Neuronal stem cell (in vitro differentiated cells): Measurements from ENCODE around the gene ZNF385C.
"Not testable (repeated sequence)": the region's sequence is repeated elsewhere in the genome, so short reads cannot be mapped to it uniquely, and the experiment has no call there.

Source experiments
- DNase-seq: peaks from one replicate; pipeline ENCODE4 v3.0.0-alpha.2; 2013; ENCODE audit warnings: low spot score
- H2AFZ ChIP-seq: one replicate; pipeline ENCODE4 v1.6.1; 2013; ENCODE audit warnings: mild to moderate bottlenecking, low read length, inconsistent platforms
- H2AK5ac ChIP-seq: 2 replicates; pipeline ENCODE4 v1.6.1; 2013; ENCODE audit warnings: low read depth, mild to moderate bottlenecking, inconsistent platforms, low read length, moderate library complexity, mixed read lengths
- H2BK120ac ChIP-seq: 2 replicates; pipeline ENCODE4 v1.6.1; 2013; ENCODE audit warnings: low read depth, mild to moderate bottlenecking, inconsistent platforms, low read length, moderate library complexity, mixed read lengths
- H2BK12ac ChIP-seq: one replicate; pipeline ENCODE4 v1.6.1; 2013; ENCODE audit warnings: low read length, inconsistent platforms
- H2BK15ac ChIP-seq: 2 replicates; pipeline ENCODE4 v1.6.1; 2013; ENCODE audit warnings: mild to moderate bottlenecking, low read length, inconsistent platforms, mixed read lengths
- H2BK5ac ChIP-seq: one replicate; pipeline ENCODE4 v1.6.1; 2013; ENCODE audit warnings: inconsistent platforms, mild to moderate bottlenecking, low read length, moderate library complexity
- H3K14ac ChIP-seq: one replicate; pipeline ENCODE4 v1.6.1; 2013; ENCODE audit warnings: low read length, inconsistent platforms
- H3K18ac ChIP-seq: 2 replicates; pipeline ENCODE4 v1.6.1; 2013; ENCODE audit warnings: low read length, inconsistent platforms
- H3K23ac ChIP-seq: 2 replicates; pipeline ENCODE4 v1.6.1; 2013; ENCODE audit warnings: low read depth, mild to moderate bottlenecking, mixed read lengths, low read length, inconsistent platforms; ENCODE audit not compliant: poor library complexity
- H3K27ac ChIP-seq: replicated peaks from 3 replicates; pipeline ENCODE4 v1.5.1; 2013; ENCODE audit warnings: low read length, inconsistent platforms
- H3K27me3 ChIP-seq, 3 experiments: 2 replicates each; pipeline ENCODE4 v1.6.1; 2013; ENCODE audit warnings: low read length in 3 of 3, mild to moderate bottlenecking in 2 of 3, inconsistent platforms in 1 of 3, low read depth in 1 of 3, mixed read lengths in 1 of 3, moderate library complexity in 1 of 3; ENCODE audit not compliant: control insufficient read depth in 3 of 3, insufficient read depth in 3 of 3
- H3K36me3 ChIP-seq, 2 donors: replicated peaks in 1 of 2; 2 replicates each; pipeline ENCODE4 v1.6.1; 2013; ENCODE audit warnings: low read length in 2 of 2; ENCODE audit not compliant: control insufficient read depth in 2 of 2, insufficient read depth in 2 of 2
- H3K4ac ChIP-seq: 2 replicates; pipeline ENCODE4 v1.6.1; 2013; ENCODE audit warnings: inconsistent platforms, mild to moderate bottlenecking, low read length, moderate library complexity
- H3K4me1 ChIP-seq, 2 donors: 1 replicate in 1 of 2; 2 replicates in 1 of 2; pipeline ENCODE4 v1.6.1; 2013; ENCODE audit warnings: low read length in 2 of 2, low read depth in 1 of 2; ENCODE audit not compliant: control insufficient read depth in 2 of 2, insufficient read depth in 1 of 2
- H3K4me2 ChIP-seq: one replicate; pipeline ENCODE4 v1.6.1; 2013; ENCODE audit warnings: mild to moderate bottlenecking, low read length, inconsistent platforms; ENCODE audit not compliant: insufficient read depth, poor library complexity, severe bottlenecking
- H3K4me3 ChIP-seq, 2 donors: 2 replicates each; pipeline ENCODE4 v1.5.1; 2013; ENCODE audit warnings: low read length in 2 of 2, mild to moderate bottlenecking in 2 of 2, inconsistent platforms in 1 of 2, moderate library complexity in 1 of 2
- H3K79me1 ChIP-seq: one replicate; pipeline ENCODE4 v1.6.1; 2013; ENCODE audit warnings: low read depth, mild to moderate bottlenecking, inconsistent platforms, low read length, moderate library complexity
- H3K9ac ChIP-seq: one replicate; pipeline ENCODE4 v1.6.1; 2013; ENCODE audit warnings: mild to moderate bottlenecking, low read depth, low read length, inconsistent platforms; ENCODE audit not compliant: poor library complexity
- H3K9me3 ChIP-seq, 2 donors: replicated peaks in 1 of 2; 2 replicates each; pipeline versions ENCODE3 to v1.6.1; 2013; ENCODE audit warnings: low read length in 2 of 2, mild to moderate bottlenecking in 2 of 2, inconsistent platforms in 1 of 2, low read depth in 1 of 2, mixed read lengths in 1 of 2, moderate library complexity in 1 of 2; ENCODE audit not compliant: control insufficient read depth in 2 of 2, insufficient read depth in 1 of 2
- H4K8ac ChIP-seq: one replicate; pipeline ENCODE4 v1.6.1; 2013; ENCODE audit warnings: low read depth, mild to moderate bottlenecking, inconsistent platforms, low read length, moderate library complexity
- H4K91ac ChIP-seq: one replicate; pipeline ENCODE4 v1.6.1; 2013; ENCODE audit warnings: low read length, low read depth, mild to moderate bottlenecking, inconsistent platforms; ENCODE audit not compliant: poor library complexity
- WGBS, 2 donors: extraction: QIAGEN DNeasy Blood & Tissue Kit; methylation state at CpG; one replicate each; pipeline ENCODE4 v1.1.7; 2013; ENCODE audit warnings: missing lambda C conversion rate in 2 of 2, mixed read lengths in 1 of 2; ENCODE audit not compliant: insufficient read length in 2 of 2, insufficient replicate concordance in 1 of 2; ENCODE audit errors: extremely low coverage in 2 of 2; 5-methylcytosine and 5-hydroxymethylcytosine counted together

Gene ZNF385C

DNA sequence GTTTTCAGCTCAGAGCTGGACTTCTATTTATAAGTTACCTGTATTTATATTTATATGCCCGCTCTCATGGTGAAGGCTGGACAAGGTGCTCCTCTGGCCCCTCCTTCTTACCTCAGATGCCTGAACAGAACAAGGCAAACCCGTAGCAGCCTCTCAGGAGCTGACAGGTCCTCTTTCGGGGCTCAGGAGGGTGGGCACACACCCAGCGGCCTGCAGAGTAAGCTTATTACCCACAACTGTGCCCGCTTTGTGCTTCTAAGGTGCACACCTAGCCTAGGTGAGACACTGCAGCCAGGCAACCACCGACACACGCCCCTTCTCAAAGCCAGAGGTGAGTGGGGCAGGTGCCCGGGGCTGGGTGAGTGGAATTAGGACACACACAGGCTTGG, 73.1 kb downstream of the ZNF385C start:
- peak overlapping the region; percentile 48 for H2BK12ac ChIP-seq
- H3K9ac ChIP-seq: peak overlapping the region; percentile 31
- H4K8ac ChIP-seq: no peak overlapping the region
- DNase-seq: no peak
- H2AK5ac ChIP-seq: peak overlapping the region; percentile 49
- no peak overlapping the region for H2BK120ac ChIP-seq
- H3K18ac ChIP-seq: peak overlapping the region; percentile 30
- no peak overlapping the region for H4K91ac ChIP-seq
- WGBS, 2 donors: no CpG with 5 or more reads among the region's 8 CpGs
- H3K4me3 ChIP-seq: no peak overlapping the region
- peaks cover 21 to 33% of the 10 kb centered on the region in 2 donors for H3K4me1 ChIP-seq
- no peak overlapping the region for H3K4me2 ChIP-seq
- H2AFZ ChIP-seq: no peak overlapping the region
- H3K79me1 ChIP-seq: peaks cover 5% of the 10 kb centered on the region
- no peak overlapping the region for H3K14ac ChIP-seq
- no peak overlapping the region for H3K27ac ChIP-seq
- no peak overlapping the region for H2BK15ac ChIP-seq
- H3K27me3 ChIP-seq: no peaks in the 10 kb centered on the region
- H3K23ac ChIP-seq: no peak overlapping the region
- no peaks in the 10 kb centered on the region for H3K9me3 ChIP-seq
- H3K36me3 ChIP-seq: peaks cover 16 to 42% of the 10 kb centered on the region in 2 donors
- H2BK5ac ChIP-seq: no peak overlapping the region
- no peak overlapping the region for H3K4ac ChIP-seq

GRCh38 chr17:42023524-42024349, 74.5 kb downstream of the ZNF385C start:
- H3K9me3 ChIP-seq: no peaks in the 10 kb centered on the region
- no peak overlapping the region for H3K18ac ChIP-seq
- H2BK5ac ChIP-seq: no peak overlapping the region
- H2BK15ac ChIP-seq: no peak overlapping the region
- WGBS, 2 donors: no CpG with 5 or more reads among the region's 15 CpGs
- peaks cover 24 to 33% of the 10 kb centered on the region in 2 donors for H3K4me1 ChIP-seq
- H3K36me3 ChIP-seq: peaks cover 16 to 42% of the 10 kb centered on the region in 2 donors
- H2BK12ac ChIP-seq: no peak overlapping the region
- H4K8ac ChIP-seq: no peak overlapping the region
- no peak overlapping the region for H3K4me3 ChIP-seq
- H3K4me2 ChIP-seq: no peak overlapping the region
- DNase-seq: no peak
- no peak overlapping the region for H2AK5ac ChIP-seq
- H3K79me1 ChIP-seq: peaks cover 5% of the 10 kb centered on the region
- H3K4ac ChIP-seq: no peak overlapping the region
- H3K27me3 ChIP-seq: no peaks in the 10 kb centered on the region
- no peak overlapping the region for H3K27ac ChIP-seq
- no peak overlapping the region for H3K14ac ChIP-seq
- H3K9ac ChIP-seq: no peak overlapping the region
- no peak overlapping the region for H2BK120ac ChIP-seq
- no peak overlapping the region for H3K23ac ChIP-seq
- H4K91ac ChIP-seq: no peak overlapping the region
- no peak overlapping the region for H2AFZ ChIP-seq

DNA sequence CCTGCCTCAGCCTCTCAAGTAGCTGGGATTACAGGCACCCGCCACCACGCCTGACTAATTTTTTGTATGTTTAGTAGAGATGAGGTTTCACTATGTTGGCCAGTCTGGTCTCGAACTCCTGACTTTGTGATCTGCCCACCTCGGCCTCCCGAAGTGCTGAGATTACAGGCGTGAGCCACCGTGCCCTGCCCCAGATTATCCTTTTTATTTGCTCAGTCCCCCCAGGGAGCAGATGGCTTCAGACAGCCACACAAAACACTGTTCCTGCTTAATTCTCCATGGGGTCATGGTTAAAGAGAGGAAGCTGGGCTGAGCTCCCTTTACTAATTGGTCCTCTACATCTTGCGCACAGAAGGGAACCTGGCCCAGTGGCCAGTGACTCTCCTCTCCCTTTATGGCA, 77.4 kb downstream of the ZNF385C start:
- not testable (repeated sequence) for H2AK5ac ChIP-seq, H3K23ac ChIP-seq, H3K4ac ChIP-seq, H3K27ac ChIP-seq, H2BK120ac ChIP-seq, H4K8ac ChIP-seq, H2BK5ac ChIP-seq, DNase-seq, H2BK15ac ChIP-seq, H3K9ac ChIP-seq, H3K18ac ChIP-seq, H2AFZ ChIP-seq, H3K14ac ChIP-seq, H2BK12ac ChIP-seq, H3K9me3 ChIP-seq, H3K27me3 ChIP-seq, H4K91ac ChIP-seq
- Histone ChIP-seq H3K79me1 (peaks cover 13% of the 10 kb centered on the region), H3K4me3 (peak overlapping the region in 1 of 2 donors; percentile 68), H3K4me1 (peaks cover 11% of the 10 kb centered on the region in 2 donors), H3K36me3 (peaks cover 16 to 42% of the 10 kb centered on the region in 2 donors), H3K4me2 (peak overlapping the region; percentile 69)
- no CpG with 5 or more reads among the region's 8 CpGs for WGBS, 2 donors

DNA sequence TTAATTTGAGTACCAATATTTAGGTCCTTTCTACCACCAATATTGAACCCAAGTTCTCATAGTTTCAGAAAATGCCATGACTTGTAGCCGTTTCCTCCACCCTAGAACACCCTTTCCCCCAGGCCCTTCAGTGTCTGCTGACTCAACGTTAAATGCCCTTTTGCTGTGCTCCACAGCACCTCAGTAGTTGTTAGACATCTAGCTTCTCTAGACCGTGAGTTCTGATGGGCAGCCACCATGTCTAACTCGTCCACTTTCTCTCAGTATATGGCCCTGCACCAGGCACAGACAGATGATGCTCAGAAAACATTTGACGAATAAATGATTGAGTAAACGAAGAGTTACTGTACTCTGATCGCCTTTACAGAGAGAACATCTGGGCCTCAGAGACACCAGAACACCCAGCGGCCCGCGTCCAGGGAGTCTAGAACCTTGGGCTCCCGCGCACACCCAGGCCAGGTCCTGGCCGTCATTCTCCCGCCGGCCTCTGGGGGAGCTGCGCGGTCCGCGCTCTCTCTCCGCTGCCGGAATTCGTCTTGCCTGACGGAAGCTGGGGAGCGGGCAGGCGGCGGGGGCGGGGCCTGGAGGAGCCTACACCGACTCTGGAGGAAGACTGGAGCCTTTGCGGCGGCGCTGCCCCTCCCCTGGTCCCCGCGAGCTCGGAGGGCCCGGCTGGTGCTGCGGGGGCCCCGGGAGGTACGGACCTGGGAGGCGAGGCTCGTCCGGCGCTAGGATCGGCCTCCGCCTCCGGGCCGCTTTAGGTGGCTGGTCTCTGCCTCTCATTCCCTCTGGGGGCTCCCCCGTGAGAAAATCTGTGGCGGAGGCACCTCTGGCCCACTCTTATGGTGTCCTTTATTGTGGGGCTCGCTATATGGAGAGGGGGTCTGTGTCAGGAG, 78.5 kb downstream of the ZNF385C start, which contains the start of gene NKIRAS2:
Gene NKIRAS2 (plus strand): TSS at position 582 of the 896 bp plus-strand sequence. CDS start 1,488 bp downstream, outside the sequence.
- Histone ChIP-seq H2BK5ac (no peak within 1 kb of the TSS), H3K27ac (no peak within 1 kb of the TSS), H3K23ac (peak within 1 kb of the TSS; percentile 58), H2AFZ (peak within 1 kb of the TSS; percentile 87), H3K27me3 (no peaks in the 10 kb centered on the region), H3K9me3 (no peaks in the 10 kb centered on the region), H3K36me3 (peaks cover 15 to 41% of the 10 kb centered on the region in 2 donors), H3K18ac (peak within 1 kb of the TSS; percentile 96), H2AK5ac (peak within 1 kb of the TSS; percentile 21), H3K14ac (no peak within 1 kb of the TSS), H3K4ac (no peak within 1 kb of the TSS), H2BK12ac (no peak within 1 kb of the TSS), H4K8ac (no peak within 1 kb of the TSS), H3K4me2 (peak within 1 kb of the TSS; percentile 69), H3K4me1 (peaks cover 7 to 11% of the 10 kb centered on the region in 2 donors), H3K9ac (peak within 1 kb of the TSS; percentile 92), H2BK15ac (no peak within 1 kb of the TSS), H2BK120ac (no peak within 1 kb of the TSS), H4K91ac (no peak within 1 kb of the TSS), H3K79me1 (peaks cover 13% of the 10 kb centered on the region), H3K4me3 (peak within 1 kb of the TSS; percentile 68 to 95)
- no CpG with 5 or more reads among the region's 49 CpGs for WGBS, 2 donors
- peak; percentile 84 for DNase-seq
